SK-N-MC (cell line): ENCODE results near the gene TTLL11.

Source experiments
- EZH2 ChIP-seq: fragments of 200-600 bp; sonication (generic); IDR thresholded peaks from one replicate; pipeline ENCODE4 v1.6.1; 2017; ENCODE audit warnings: antibody characterized with exemption
- POLR2AphosphoS5 ChIP-seq: IDR thresholded peaks from 2 replicates; pipeline ENCODE4 v1.6.1; 2012; ENCODE audit warnings: mild to moderate bottlenecking, low read depth, low read length, borderline replicate concordance

- no peak for TF ChIP-seq POLR2AphosphoS5
- TF ChIP-seq EZH2: no peak
Observed at GRCh38 chr9:121802753-121803152, 290.4 kb downstream of the TTLL11 start.
